Hematopoietic multipotent progenitor cell treated with erythropoietin and hydrocortisone succinate and interleukin-3 and kit ligand, for 6 days (in vitro differentiated cells): Measurements from ENCODE around the gene FERMT2.
A peak's percentile ranks its signal among the peaks of the same experiment; 100 is the strongest.
"Not testable (repeated sequence)": the region's sequence is repeated elsewhere in the genome, so short reads cannot be mapped to it uniquely, and the experiment has no call there.

Experiments used
- DNase-seq: peaks from one replicate; pipeline ENCODE4 v3.0.0-alpha.2; 2015

The FERMT2 gene

DNA sequence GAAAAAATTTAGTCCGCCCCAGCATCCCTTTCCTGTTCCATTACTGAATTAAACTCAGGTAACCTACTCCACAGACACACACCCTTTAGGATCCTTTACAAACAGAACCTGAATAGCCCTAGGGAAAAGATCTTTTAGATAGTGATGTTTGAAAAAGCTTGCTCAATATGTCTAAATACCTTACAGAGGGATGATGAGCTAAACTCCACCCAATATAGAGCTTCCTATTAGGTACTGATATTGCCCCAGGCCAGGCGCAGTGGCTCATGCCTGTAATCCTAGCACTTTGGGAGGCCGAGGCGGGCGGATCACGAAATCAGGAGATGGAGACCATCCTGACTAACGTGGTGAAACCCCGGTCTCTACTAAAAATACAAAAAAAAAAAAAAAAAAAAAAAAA, 50.1 kb downstream of the FERMT2 start:
- no peak for DNase-seq

DNA sequence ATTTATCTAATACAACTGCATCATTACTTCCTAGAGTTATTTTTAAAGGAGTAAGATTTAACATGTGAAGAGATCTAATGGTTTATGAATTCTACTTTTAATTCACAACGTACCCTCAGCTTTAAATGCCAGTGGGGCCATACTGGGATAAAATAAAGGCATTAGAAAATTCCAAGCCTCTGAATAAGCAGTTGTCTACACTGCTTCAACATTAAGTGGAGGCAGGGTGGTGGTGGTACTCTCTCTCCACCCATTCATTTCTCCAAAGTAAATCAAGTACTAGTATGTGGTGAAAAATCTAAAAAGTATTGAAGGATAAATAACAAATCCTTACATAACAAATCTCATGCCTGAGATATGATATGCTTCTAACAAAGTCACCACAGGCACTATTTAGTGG, 52.4 kb downstream of the FERMT2 start:
- no peak for DNase-seq

DNA sequence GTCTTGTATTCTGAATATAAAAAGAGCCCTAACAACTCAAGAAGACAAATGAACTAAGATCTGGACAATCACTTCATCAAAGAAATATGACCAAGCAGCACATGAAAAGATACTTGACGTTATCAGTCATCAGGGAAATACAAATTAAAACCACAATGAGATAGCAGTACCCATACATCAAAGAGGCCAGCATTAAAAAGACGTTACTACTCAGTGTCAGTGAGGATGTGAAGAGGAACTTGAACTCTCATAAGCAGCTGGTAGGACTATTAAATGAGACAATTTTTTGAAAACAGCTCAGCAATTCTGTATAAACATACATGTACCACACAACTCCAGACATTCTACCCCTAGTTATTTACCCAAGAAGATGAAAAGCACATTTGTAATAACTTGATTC, 55.9 kb downstream of the FERMT2 start:
- DNase-seq: peak; percentile 79

DNA sequence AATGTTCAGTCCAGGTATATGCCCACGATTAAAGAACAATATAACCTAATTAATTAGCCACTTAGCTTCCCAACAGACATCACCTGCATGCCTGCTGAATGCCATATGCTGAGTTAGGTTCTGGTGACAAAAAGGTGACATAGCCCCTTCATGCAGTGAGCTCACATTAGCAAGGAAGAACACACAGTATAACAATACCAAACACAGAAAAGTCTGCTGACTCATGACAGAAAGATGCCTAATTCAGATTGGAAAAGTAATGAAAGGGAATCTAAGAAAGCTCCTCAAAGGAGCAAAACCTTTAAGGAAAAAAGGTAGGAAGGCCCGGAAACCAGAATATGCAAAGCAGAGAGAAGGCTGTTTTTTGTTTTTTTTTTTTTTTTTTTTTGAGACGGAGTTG, 59.0 kb downstream of the FERMT2 start:
- DNase-seq: no peak

DNA sequence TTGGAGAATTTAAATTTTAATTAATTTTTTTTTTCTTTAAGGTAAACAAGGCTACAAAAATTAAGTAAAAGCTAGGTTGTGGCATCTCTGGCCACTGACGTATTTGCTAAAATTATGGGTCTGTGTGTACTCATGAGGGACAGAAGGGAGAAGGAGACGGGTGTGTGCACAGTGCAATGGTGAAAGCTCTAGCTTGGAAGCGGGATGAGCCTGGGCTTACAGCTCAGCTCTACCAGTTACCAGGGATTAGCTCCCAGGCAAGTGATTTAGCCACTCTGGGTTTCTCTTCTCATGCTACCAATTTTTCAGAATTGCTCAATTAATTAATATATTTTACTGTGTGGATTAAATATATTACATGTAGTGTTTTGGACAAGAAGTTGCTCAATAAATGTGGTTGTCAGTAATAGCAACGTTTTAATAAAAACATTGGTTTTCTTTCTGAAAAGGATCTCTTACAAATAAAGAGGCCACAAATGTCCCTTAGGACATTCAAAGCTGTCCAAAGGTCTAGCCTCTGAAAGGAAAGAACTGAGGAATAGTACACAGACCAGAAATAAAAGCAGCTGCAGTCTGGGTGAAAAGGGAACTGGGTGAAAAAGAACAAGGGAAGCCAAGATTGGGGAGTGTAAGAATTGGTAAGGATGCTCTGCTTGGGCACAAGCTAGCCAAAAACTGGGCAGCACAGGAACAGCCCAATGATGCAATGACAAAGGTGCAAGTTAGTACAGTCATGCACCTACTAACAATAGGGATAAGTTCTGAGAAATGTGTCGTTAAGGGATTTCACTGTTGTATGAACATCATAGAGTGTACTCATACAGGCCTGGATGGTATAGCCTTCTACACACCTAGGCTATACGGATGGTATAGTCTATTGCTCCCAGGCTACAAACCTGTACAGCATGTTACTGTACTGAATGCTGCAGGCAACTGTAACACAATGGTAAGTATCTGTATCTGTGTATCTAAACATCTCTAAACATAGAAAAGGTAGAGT, 61.7 kb downstream of the FERMT2 start:
- no peak for DNase-seq

DNA sequence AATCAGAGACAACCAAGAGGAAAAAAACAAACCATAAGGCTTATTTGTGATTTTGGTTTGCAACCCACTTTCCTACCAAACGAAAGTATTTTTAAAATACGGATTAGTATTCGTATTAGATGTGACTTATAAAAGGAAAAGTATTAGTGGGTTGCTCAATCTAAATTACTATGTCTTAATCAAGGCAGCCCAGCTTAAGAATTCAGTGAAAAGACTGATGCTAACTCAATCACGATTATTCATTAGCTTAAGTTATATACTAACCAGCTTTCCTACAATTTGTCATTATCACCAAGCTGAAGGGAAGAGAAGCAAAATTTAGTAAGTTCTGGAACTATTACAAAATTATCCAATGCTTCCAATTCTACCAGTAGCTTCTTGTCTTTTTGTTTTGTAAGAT, 62.7 kb downstream of the FERMT2 start:
- DNase-seq: no peak

DNA sequence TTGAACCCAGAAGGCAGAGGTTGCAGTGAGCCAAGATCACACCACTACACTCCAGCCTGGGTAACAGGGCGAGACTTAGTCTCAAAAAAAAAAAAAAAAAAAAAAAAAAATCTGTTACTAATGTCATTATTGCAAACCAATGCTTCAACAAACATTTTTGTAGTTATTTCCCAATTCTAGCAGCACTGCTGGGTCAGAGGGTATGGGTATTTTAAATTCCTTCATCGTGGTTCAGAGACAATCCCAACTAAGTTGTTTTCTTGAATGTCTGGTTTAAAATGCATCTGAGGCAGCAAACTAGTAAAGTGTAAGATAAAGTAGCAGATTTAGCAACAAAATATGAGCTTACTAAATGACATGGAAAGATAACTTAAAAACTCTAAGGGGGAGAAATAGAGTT, 65.6 kb downstream of the FERMT2 start:
- no peak for DNase-seq

DNA sequence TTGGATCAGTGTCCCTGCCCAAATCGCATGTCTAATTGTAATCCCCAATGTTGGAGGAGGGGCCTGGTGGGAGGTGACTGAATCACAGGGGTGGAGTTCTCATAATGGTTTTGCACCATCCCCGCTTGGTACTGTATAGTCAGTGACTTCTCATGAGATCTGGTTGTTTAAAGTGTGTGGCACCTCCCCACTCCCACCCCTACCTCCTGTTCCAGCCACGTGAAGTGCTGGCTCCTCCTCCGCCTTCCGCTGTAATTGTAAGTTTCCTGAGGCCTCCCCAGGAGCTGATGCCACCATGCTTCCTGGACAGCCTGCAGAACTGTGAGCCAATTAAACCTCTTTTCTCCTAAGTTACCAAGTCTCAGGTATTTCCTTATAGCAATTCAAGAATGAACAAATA, 67.2 kb downstream of the FERMT2 start:
- no peak for DNase-seq

DNA sequence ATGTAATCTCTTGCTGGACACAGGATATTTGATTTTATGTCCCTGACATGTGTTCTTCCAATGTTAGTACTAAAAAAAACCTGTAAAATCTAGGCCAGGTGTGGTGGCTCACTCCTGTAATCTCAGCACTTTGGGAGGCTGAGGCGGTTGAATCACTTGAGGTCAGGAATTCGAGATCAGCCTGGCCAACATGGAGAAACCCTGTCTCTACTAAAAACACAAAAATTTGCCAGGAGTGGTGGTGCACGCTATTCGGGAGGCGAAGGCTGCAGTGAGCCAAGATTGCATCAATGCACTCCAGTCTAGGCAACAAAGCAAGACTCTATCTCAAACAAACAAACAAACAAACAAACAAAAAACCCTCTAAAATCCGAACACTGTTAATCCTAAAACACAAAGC, 68.0 kb downstream of the FERMT2 start:
- no peak for DNase-seq

DNA sequence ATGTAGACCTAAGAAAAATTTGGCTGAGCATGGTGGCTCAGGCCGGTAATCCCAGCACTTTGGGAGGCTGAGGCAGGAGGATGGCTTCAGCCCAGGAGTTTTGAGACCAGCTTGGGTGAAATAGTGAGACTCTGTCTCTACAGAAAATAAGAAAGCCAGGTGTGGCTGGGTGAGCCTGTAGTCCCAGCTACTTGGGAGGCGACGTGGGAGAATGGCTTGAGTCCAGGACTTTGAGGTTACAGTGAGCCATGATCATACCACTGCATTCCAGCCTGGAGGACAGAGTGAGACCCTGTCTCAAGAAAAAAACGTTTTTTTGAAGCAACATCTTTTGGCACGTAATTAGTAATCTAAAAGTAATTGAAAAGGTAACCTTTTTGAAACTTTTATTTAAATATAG, 70.9 kb downstream of the FERMT2 start:
- DNase-seq: no peak

DNA sequence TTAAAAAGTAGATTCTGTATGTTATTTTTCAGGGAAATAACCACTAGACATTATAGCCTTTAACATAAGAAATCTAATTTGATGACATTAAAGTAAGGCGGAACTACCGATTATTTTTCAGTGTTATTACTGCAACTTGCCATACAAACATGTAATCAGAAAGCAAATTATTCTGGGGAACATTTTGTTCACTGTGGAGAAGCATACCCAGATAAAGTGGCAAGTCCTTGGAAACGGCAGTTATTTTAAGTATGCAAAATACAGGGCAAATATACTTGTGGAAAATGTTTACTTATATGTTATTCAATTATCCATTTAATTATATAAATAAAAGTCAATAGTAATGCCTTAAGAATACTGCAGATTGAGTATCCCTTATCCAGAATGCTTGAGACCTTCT, 71.9 kb downstream of the FERMT2 start:
- no peak for DNase-seq

DNA sequence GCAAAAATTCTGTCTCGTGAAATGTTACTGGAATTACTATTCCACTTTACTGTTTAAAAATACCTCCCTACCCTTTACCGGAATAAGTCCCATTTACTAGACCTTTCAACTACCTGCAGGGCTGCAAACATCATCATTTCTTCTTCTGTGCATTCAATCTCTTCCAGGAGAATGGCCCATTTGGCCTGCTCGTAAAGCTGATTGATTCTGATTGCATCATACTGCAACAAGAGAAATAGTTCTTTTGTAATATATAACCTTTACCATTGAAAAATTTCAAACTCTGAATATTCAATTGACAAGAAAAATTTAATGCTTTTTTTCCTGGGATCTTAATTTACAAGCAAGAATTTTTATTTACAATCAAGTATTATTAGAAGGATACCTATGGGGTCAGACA, 72.4 kb downstream of the FERMT2 start:
- no peak for DNase-seq

DNA sequence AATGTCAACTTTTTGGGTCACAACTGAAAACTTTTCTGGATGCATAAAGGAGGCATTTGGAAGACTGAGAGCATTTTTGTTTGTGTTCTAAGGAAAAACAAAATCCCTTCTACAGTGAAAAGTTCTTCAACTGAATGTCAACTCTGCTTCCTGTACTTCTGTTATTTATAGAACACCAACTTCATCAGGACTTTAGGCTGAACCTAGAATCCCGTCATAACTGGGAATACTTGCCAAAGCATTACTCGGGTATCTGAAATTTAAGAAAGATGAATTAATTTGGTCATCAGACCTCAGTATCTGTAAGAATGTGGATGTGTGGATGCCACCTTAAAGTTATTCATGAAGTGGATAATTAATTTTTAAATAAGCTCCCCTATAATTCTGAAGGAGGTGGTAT, 73.2 kb downstream of the FERMT2 start:
- no peak for DNase-seq

DNA sequence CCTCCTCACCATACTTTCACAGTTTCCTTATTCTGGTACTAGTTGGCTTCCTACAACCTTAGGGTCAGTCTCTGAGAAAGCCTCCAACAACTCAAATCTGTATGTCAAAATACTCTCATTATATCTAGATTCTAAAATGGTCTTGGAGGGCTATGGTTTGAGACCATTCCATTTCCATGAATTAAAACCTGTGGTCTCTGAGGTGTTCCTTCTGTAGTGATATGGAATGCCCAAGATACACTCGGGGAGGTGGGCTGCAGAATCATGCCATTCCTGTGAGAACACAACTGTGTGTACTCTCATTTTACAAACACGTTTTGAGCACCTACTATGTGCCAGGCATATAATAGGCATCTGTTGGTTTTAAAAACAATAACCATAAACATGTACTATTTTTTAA, 74.0 kb downstream of the FERMT2 start:
- DNase-seq: no peak

DNA sequence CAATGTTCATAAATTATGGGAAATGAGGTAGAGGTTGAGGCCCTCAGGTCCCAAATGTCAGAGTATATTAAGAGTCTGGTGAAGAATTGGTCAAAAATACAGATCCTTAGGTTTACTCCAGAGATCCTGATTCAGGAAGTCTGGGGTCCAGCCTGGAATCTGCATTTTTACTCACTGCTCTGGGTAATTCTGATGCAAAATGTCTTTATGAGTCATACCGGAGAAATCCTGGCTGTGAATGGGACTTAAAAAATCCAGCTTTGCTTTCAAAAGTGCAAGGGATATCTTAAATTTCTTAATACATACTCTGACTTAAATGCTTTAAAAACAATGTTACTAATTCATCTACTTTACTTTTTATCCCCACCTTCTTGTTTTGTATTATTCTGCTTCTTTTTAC, 74.5 kb downstream of the FERMT2 start:
- DNase-seq: no peak

DNA sequence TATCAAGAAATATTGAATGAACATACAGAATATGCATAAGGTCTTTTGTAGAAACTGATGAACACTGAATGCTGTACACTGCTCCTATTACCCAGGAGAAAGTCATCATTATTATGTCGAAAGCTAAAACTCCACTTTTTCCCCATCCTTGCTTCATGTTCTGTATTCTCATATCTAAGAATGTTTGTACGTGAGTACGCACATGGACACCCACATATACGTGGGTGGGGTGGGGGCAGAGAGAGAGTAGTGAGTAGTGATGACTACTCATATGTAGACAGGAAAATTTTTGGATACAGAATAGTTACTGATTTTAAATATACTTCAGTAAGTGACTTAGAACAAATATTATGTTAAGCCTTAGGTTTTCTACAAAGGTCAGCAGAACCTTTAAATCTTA, 75.1 kb downstream of the FERMT2 start:
- DNase-seq: no peak

DNA sequence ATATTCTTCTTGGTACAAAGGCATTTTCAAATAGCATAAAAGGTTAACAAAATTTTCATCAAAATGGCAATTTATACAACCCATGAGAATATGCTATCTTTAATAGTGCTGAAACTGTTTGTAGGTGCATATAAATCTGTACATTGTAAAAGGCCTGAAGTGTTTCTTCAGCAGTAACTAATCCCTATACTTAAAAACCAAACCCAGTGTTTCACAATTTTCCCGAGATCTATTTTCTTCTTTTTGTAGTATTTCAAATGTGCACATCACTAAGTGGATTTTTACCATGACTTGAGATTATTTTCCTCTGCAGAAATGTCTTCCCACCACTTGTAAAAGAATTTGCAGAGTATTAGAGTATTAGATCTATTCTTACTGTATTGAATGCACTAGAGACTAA, 76.5 kb downstream of the FERMT2 start:
- DNase-seq: no peak

DNA sequence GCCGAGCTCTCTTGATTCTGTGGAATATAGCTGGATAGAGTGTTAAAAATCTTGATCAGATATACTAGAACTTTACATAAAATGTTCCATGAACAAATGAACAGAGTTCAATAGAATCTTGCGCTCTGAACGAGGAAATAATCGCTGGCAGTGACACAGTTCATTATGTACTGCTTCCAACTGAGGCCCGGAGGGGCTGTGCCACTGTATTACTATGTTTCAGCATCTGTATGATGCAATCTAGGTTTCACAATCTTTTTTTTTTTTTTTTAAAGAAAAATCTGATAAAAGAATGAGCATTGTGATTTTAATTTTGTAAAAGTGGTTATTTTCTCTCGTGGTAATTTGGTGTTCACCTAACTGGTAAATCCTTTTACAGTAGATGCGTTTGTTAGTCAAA, 77.2 kb downstream of the FERMT2 start:
- DNase-seq: peak; percentile 34

DNA sequence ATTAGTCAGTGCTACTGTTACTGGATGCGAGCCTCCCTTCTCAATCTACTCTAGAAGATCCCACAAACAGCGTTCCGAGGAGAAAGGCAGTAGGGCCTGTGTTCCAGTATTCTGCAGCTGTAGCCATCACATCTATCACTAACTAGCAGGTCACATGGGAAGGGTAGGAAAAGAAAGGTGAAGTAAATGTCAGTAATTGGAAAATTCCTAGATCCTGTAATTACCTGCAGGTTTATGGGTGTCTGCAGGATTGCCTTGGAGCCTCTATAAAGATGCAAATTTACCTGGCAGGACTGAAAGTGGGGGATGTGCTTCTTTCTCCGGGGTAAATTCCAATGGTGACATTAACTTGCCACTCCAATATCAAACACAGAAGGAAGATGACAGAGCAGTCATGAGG, 77.8 kb downstream of the FERMT2 start:
- no peak for DNase-seq

DNA sequence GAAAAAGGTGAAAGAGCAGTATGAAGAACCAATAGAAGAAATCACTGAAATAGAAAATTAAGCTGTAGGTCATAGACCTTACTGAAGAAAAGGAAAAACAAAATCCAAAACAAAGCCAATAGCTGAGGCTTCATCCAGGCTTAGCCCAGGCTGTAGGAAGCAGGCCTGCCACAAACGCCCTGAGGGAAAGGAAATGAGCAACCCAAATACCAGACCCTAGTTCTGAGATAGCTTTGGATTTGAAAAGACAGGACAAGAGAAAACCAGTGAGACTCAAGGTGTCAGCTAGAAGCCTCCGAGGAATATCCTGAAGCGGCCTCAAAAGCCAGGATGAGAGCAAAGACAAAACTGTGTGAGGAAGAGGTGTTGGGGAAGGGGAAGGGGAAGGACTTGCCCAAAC, 79.2 kb downstream of the FERMT2 start:
- no peak for DNase-seq

DNA sequence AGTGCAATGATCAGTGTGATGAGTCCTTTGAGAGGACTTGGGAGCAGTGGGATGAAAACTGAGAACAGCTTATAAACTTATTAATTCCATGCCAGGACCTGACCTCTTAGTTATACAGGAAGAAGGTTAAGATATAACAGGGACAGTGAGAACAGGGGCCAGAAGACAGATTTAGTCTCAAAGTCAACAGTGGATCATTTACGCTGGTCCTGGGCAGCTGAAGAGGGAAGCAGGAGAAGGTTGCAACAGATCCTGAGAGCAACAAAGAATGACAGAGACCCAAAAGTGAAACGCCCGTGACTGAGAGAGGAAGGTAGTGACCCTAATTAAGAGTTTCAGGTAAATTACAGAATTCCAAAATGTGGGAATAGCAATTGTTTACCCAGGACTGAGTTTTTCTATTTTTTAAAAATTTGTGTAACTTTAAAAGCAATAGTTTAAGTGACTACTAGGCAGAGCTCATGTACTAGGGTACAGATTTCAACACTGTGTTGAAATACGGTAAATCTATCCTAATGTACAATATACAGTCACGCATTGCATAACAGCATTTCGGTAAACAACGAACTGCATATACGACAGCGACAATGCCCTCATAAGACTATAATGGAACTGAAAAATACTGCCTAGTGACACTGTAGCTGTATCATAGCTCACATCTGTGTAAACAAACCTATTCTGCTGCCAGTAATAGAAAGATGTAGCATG, 81.8 kb downstream of the FERMT2 start:
- DNase-seq: no peak

DNA sequence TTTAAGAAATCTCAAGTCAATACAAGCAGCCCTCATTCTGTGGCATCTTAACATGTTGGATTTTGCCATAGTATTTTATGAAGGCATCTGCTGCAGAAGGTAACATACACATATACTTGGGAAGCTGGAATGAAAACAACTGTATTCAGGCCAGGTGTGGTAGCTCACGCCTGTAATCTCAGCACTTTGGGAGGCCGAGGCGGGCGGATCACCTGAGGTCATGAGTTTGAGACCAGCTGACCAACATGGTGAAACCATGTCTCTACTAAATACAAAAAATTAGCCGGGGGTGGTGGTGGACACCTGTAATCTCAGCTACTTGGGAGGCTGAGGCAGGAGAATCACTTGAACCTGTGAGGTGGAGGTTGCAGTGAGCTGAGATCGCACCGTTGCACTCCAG, 86.0 kb downstream of the FERMT2 start:
- not testable (repeated sequence) for DNase-seq

DNA sequence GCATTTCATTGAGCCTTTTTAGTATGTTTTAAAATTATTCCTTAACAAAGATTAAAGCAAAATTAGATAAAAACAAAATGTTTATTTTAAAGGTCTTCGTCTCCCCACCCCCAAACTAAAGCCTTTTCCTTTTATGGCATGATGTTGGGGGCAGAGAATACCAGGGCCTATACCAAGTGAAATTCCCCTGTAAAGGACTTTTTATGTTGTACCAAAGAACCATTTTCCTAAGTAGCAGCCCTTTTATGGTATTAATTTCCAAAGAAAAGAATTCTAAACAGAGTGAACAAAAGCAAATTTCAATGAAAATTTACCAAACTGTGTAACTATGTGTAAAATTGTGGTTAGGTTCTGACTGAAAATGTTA, 87.5 kb downstream of the FERMT2 start:
- no peak for DNase-seq

DNA sequence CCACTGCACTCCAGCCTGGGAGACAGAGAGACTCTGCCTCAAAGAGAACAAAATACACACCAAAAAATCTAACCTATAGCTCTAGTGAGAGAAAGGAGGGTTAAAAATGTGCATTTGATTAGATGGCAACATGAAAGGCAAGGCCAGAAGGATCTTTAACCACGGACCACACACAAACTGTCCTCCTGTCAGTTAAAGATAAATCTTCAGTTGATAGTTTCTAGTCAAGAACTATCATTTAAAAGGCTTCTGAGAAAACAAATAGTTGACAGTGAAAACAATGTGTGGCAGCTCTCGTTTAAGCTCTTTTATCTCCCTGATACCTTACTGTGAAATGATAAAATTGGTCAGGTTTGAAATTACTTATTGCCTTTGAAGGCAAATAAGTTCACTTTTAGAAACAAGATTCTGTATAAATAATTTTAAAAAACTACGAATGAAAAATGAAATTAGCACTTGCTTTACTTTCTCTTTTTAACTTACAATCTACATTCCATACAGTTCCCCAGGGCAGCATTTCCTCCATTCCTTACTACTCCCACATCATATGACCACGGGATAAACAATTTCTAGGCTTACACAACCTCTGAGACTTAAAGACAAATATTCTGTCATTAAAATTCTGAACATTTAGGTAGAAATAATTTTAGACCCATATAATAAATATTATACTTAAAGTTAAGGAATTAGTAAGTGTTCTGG, 88.1 kb downstream of the FERMT2 start:
- peak; percentile 56 for DNase-seq
